Measurements from ENCODE around the gene ZFYVE1.
"Not testable (repeated sequence)": the region's sequence is repeated elsewhere in the genome, so short reads cannot be mapped to it uniquely, and the experiment has no call there.

The ZFYVE1 gene

DNA sequence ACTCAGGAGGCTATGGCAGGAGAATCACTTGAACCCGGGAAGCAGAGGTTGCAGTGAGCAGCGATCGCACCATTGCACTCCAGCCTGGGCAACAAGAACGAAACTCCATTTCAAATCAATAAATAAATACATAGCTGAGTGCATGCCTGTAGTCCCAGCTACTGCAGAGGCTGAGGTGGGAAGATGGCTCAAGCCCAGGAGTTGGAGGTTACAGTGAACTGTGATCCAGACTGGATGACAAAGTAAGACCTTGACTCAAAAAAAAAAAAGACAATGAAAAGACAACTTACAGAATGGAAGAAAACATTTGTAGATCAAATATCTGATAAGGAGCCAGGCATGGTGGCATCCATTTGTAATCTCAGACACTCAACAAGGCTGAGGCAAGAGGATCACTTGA lies 27.6 kb downstream of the ZFYVE1 start:
- FAIRE-seq: no peak

DNA sequence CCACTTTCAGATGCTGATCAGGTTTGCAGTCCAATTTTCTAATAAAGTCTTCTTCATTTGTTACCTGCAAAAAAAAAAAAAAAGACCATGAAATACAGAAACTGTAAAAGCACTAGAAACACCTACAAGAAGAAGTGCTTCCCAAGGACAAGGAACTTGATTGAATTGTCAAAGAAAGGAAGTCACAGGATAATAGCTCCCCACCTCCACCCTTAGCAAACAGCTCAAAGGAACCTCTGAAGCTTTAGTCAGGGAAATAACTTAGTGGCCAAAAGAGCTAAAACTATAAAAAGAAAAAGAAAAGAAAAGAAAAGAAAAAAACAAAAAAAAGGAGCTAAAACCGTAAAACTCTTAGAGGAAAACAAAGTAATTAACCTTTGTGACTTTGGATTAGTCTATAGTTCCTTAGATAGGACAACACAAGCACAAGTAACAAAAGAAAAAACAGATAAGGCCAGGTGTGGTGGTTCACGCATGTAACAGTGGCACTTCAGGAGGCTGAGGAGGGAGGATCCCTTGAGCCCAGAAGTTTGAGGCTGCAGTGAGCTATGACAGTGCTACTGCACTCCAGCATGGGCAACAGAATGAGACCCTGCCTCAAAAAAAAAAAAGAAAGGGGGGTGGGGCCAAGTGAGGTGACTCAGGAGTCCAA lies 28.5 kb downstream of the ZFYVE1 start:
- no peak for FAIRE-seq

DNA sequence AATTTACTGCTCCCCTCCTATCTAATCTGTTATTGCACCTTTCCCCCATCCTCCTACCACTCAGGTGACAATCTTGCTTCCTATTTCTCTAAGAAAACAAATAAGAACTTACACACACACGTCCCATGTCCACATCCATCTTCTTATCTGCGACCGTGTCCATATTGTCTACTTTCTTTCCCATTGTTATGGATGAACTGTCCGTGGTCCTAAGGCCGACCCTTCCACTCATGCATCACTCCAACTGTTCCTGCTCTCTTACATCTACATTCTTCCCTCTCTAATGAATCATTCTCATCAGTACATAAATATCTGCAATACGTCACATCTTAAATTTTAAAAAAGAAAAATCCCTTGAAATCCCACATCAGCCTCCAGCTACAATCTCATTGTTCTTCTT lies 30.0 kb downstream of the ZFYVE1 start:
- FAIRE-seq: no peak

DNA sequence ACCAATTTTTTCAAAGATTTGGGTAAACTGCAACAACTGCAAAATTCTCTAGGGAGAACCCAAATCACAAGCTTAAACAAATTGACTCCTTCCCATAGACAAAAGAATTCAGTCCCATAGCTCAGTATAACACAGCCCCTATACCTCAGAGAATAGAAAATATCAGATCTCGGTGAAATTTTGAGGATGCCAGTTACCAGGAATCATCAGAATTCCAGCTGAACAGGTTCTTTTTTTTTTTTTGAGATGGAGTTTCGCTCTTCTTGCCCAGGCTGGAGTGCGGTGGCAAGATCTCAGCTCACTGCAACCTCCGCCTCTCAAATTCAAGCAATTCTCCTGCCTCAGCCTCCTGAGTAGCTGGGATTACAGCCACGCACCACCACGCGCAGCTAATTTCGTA lies 36.7 kb downstream of the ZFYVE1 start:
- no peak for FAIRE-seq

DNA sequence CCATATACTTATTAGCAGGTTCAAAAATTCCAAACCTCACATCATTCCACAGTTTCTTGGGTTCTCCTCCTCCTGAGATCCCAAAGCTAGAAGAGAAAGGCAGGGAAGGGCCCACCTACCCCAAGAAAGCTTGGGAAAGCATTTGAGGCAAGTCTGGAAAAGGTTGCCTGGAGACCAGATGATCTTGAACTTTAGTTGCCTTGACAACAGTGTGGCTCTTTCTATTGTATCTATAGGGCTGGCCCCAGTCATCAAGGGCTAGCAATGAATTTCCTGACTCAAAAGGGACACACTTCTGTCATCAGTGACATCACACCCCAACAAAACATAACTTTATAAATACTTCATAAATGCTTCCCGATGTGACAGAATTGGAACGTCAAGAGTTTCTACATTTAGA lies 40.0 kb downstream of the ZFYVE1 start:
- FAIRE-seq: no peak

DNA sequence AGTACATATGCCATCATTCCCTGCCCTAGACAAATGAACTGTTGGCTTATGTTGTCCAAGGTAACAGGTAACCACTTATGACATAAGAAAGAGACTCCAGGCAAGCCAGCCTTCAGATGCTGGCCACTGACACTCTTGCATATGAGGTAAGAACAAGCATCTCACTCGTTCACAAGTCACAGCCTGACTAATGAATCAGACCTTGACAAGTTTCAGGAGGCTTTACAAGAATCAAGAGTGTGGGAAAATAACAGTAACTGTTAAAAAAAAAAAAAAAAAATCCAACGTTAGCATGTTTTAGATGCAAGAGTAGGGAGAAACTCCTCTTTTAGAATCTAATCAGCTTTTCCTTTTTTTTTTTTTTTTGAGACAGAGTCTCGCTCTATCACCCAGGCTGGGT lies 40.7 kb downstream of the ZFYVE1 start:
- FAIRE-seq: no peak

DNA sequence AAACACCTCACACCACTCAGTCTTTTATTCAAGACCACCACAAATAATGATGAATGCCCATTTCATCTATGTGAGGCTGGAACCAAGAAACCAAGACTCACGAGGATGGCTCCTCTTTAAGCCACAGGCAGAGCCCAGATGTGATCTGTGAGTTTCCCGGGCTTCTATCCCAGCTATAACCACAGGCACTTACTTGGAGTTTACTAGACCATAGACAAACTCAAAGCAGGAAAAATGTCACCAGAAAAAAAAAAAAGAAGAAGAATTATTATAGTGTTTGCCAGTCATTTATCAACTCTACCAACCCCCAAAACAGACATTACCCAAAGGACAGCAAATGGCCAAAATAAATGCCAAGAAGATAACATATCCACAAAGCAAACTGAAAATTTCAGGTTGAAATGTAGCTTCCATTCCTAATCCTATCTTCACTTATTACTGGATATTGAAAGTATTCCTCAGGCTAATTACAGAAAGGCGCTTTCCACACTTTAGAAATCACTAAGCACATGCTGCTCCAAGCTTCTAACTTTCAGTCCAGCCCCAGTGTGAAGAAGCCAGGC lies 44.7 kb downstream of the ZFYVE1 start:
- no peak for FAIRE-seq

DNA sequence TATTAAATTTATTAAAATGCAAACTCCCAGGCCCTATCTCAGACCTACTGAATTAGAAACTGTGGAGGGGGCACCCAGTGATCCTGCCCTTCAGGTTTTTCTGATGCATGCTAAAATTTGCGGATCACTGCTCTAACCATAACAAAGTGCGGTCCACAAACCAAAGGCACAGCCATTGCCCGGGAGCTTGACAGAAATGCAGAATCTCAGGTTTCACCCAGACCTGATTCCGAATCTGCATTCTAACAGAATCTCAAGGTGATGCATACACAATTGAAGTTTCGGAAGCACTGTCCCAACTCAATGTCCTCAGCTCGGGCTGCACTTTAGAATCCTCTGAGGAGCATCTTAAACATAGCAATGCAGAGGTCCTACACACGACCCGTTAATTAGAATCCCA lies 46.0 kb downstream of the ZFYVE1 start:
- no peak for FAIRE-seq

DNA sequence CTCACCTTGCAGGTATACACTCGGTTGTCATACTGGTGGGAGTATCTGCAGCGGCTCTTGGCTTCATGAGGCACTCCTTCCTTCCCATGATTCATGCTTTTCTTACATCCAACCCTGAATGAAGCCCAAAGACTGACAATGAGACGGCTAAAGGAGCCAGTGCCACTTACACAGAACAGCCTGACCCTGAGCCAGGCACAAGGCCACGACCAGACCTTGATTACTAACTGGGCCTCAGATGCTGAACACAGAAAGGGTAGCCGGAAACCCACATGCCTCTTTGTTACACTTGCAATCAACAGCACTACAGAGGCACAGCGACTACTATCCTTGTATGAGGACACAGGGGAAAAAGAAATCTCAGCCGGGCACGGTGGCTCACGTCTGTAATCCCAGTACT lies 48.0 kb downstream of the ZFYVE1 start:
- FAIRE-seq: no peak

DNA sequence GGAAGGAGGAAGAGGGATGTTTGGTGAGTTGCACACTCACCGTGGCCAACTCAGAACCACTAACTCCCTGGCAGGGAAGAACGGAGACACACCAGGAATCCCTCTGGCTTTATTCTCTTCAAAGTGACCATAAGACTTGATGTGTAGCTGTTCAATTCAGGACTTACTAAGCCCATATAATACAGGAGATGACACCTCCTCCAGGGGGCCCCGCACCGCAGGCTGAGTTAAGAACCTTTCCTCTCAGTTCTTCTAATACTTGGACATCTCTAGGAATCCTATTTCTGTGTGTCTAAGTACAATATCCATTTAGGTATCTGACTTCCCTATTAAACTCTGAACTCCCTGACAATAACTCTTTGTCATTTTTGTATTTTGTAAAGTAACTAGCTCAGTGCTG lies 51.1 kb downstream of the ZFYVE1 start:
- no peak for FAIRE-seq

DNA sequence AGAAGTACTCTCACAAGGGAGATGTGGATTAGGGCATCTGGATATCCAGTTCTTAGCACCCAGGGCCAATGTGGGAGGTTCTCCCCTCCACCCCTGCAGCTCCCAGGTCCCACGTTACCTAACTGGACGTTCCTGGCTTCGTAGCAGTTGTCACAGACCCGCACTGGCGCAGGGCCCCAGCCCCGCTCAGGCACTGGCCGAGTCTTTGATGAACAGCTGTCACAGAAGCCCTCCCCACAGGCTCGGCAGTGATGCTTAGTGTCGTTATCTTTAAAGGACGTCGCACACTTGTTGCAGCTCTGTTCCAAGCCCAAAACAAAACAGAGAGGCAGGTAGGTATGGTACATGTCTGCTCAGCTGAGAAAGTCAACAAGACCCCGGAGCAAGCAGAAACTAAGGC lies 52.2 kb downstream of the ZFYVE1 start:
- FAIRE-seq: no peak

DNA sequence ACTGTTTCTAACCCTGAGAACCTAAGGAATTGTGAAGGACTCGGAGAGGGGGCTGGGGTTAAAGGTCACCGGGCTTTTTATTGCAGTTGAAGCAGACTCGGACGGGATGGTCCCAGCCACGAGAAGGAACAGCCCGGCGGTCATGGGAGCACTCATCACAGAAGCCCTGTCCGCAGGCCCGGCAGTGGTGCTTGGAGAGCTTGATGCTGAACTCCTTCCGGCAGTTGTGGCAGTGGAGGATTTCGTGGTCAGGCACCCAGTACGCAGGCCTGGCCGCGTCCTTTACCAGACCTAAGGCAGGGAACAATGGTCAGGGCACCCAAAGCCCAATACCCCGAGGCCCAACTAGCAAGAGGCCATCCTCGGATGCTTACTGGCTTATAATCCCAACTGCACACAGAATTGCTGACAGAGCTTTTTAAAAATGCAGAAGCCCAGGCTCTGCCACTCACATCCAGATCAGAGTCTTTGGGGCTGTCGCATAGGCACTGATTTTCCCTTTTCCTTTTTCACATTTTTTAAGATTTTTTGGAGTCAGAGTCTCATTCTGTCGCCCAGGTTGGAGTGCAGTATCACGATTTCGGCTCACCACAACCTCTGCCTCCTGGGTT lies 56.0 kb downstream of the ZFYVE1 start:
- no peak for FAIRE-seq

DNA sequence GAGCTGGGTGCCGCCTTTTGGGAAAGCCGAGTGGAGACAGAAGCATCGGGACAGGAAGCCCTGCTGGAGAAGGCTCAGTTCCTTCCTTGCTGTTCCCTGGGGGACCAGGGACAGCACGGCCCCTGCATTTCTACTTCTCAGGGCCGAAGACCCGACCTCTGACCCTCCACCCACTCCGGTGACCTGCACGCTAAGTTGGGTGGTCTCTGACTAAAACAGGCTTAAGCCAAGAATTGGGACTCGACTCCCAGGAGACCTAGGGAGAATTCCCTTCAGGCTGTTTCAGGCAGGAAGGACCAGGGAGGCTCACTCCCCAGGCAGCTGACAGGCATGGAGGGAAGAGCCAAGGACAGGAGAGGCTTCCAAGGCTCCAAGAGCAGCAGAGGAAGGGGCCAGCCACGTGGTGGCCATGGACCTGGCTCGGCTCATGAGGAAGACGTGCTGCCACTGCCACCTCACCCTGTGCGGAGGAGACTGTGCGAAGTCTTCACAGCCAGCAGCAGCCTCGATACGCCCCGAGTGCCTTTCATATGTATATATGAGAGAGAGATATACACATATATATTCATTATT lies 56.8 kb downstream of the ZFYVE1 start:
- FAIRE-seq: no peak

DNA sequence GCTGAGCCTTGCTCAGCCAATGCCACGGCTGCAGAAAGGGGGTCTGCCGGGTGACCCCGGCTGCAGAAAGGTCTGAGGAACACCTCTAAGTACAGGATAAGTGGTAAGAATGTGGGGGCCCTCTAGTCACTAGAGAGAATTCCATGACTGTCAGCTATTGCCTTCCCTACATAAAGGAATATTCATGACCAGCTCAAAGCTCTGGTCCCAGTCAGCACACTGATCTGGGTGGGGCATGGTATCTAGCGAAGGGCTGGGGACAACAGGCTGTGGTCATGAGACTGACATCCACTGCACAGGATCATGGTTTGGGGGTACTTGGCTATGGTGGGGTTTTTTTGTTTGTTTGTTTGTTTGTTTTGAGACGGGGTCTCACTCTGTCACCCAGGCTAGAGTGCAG lies 58.6 kb downstream of the ZFYVE1 start:
- FAIRE-seq: no peak

DNA sequence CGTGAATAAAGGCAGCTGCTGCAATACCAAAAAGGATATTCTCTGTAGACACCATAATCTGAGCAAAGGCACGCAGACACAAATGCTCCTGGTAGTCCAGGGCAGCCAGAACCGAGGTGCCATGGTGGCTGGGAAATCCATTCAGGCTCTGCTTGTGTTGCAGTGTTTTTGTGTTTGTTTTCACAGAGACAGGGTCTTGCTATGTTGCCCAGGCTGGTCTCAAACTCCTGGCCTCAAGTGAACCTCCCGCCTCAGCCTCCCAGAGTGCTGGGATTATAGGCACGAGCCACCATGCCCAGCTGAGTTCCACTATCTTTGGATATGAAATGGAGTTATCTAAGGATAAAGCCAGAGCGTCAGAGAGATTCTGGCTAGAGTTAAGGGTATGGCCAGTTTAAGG lies 60.9 kb downstream of the ZFYVE1 start:
- no peak for FAIRE-seq

DNA sequence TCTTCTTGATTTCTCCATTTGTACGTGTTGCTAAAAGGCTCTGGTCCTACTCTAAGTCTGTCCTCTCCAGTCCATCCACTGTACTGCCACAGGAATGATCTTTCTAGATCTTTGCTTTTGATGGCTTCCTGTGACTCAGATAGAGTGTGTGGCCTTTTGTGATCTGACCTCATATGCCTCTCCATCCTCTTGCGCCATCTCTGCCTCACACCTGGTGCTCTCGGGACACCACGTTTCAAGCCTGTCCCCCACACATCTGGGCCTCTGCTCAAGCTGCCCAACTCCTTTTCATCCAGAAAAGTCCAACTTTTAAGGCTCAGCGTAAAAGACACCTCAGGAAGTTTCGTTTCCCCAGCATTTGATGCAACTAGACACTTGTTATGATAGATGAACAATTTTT lies 61.7 kb downstream of the ZFYVE1 start:
- FAIRE-seq: no peak

DNA sequence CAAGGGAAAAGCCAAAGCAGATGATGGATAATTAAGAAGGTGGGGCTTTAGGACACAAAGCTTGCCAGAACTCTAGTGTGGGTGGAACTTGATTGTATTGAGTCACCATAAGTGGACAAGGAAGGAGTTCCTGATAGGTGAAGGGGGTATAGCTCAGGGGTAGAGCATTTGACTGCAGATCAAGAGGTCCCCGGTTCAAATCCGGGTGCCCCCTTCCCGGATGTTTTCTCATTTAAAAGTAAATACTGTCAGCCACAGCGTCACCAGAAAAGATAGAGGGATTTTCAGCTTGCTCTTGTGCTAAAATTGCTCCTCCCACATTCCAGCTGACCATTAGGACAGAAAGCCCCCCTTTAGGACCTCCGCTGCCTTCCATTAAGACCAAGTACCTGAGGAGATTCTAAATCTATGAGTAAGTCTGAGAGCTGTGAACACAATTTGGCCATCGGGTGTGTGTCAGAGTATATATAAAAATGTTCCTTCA lies 64.0 kb downstream of the ZFYVE1 start:
- no peak for FAIRE-seq

DNA sequence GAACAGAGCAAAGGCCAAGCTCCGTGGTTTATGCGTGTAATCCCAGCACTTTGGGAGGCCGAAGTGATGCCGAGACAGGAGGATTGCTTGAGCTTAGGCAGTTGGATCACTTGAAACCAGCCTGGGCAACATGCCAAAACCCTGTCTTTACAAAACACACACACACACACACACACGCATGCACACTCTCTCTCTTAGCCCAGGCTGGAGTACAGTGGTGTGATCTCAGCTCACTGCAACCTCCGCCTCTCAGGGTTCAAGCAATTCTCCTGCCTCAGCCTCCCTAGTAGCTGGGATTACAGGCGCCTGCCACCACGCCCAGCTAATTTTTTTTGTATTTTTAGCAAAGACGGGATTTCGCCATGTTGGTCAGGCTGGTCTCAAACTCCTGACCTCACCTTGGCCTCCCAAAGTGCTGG lies 64.6 kb downstream of the ZFYVE1 start:
- not testable (repeated sequence) for FAIRE-seq

DNA sequence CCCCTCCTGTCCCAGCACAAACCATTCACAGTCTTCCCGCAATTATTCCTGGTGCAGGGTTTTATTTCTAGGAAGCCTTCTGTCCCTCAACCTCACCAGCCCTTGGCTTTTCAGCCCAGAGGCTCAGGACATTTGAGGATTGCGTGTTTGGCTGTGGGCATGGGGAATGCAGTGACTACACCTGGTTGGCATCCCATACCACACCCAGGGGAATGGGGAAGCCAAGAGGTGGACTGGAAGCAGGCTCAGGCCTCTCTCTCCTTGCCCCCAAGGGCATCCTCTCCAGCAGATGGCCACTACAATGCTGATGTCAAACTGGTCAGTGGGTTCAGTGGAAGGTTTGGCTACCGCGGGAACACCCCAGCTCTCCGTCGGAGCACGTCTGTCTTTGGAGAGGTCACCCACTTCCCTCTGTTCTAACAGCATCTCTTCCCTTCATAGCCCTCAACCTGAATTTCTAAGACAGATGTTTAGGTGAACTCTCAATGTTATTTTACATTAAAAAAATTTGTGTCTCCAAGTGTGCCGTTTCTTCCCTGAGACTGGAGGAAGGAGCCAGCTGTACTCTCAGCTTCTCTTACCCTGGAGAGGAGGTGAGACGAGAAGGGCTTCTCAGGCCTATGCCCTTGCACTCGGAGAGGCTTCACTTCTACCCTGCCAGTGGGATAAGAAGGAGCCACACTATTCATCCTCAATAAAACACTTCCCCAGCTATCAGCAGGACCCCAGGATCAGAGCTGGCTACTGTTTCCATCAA lies 65.1 kb downstream of the ZFYVE1 start:
- no peak for FAIRE-seq

DNA sequence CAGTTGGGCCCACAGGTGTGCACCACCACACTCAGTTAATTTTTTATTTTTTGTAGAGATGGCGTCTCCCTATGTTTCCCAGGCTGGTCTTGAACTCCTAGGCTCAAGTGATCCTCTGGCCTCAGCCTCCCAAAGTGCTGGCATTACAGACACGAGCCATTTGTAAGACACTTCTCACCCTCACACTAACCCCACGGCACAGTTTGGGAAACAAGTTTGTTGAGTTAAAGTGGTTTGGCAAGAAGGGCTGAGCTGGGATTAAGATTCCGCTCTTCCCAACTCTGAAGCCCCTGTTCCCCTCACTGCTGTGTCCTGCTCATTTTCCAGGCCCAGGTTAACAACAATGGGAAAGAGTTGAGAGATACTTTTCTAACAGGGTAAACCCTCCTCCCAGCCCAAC lies 65.9 kb downstream of the ZFYVE1 start:
- not testable (repeated sequence) for FAIRE-seq

DNA sequence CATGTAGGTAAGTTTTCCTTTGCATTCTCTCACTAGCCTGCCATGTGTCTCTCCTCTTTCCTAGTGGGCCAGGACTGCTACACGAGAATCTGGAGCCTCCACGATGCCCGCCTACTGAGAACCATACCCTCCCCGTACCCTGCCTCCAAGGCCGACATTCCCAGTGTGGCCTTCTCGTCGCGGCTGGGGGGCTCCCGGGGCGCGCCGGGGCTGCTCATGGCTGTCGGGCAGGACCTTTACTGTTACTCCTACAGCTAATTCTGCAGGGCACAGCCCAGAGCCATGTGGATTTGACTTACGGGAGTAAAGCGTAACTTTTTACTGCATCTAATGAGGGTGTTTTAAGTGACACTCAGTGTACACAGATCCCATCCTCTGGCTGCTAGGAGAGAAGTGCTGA lies 68.4 kb downstream of the ZFYVE1 start:
- no peak for FAIRE-seq

DNA sequence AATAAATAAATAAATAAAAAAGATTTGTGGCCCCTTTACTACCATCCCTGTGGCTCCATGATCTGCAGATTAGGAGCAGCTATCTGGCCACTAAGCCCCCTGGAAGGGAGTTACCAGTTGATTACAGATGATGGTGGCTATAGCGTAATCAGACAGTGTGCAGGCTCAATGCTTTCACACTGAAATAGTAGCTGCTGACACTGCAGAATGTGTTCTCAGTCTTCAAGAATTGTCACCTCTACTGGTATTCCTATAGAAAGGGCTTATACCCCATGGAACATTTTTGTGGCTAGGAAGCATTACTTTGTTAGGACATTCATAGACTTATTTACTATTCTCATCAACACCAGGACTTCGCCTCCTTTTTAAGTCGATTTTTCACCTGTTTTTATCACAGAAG lies 69.7 kb downstream of the ZFYVE1 start:
- FAIRE-seq: no peak

DNA sequence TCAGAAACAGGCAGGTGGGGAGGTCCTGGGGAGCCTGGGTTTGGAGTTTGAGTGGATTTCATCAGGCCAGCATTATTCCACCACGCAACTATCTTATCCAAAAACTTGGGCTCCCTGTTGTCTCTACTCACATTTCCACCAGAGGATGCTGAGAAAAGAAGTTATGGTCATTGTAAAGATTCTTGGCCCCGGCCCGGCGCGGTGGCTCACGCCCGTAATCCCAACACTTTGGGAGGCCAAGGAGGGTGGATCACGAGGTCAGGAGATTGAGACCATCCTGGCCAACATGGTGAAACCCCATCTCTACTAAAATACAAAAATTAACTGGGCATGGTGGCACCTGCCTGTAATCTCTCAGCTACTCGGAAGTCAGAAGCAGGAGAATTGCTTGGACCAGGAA lies 70.2 kb downstream of the ZFYVE1 start:
- not testable (repeated sequence) for FAIRE-seq

DNA sequence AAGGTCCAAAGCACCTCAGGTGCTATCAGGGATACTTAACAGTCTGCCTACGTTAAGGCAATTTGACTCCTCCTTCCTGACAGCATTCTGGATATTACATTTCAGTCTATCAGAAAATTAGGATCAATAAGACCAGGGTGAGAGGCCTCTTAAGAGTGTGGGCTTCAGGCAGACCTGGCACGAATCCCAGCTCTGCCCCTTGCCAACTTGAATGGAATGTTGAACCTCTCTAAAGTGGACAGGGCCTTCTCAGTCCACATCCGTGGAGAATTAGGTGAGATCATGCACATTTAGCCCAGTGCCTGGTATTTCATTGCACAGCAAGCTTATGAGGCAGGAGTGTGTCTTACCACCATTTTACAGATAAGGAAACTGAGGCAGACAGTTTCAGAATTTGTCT lies 74.7 kb downstream of the ZFYVE1 start:
- FAIRE-seq: no peak
